HepG2 (cell line): ENCODE data around the gene TNXB. TPM values are rescaled to one million over a fixed set of nuclear protein-coding genes. Genes with fewer than 3 reads are reported as not detected.

ENCODE experiments used
- ASH2L ChIP-seq: fragments of 300-600, 200-600 bp; sonication (generic); IDR thresholded peaks from 2 replicates; pipeline ENCODE4 v1.7.0; 2017; ENCODE audit warnings: low read depth, mild to moderate bottlenecking, moderate library complexity, mixed read lengths, low read length; ENCODE audit not compliant: insufficient read length
- CERS6 ChIP-seq: sonication (generic); formaldehyde crosslinking; IDR thresholded peaks from 2 replicates; pipeline ENCODE4 v1.5.0; 2020; ENCODE audit warnings: missing genetic modification reagents
- DMAP1 ChIP-seq: IDR thresholded peaks from 2 replicates; pipeline ENCODE4 v1.6.1; 2016
- DNMT1 ChIP-seq: sonication (generic); formaldehyde crosslinking; IDR thresholded peaks from 2 replicates; pipeline ENCODE4 v1.5.1; 2020; ENCODE audit warnings: mild to moderate bottlenecking, missing genetic modification reagents
- ETV5 ChIP-seq: IDR thresholded peaks from 2 replicates; pipeline ENCODE4 v1.6.1; 2018; ENCODE audit warnings: missing biosample characterization, missing genetic modification reagents, inconsistent platforms, borderline replicate concordance
- HDAC1 ChIP-seq: sonication (generic); formaldehyde crosslinking; IDR thresholded peaks from 2 replicates; pipeline ENCODE4 v1.5.1; 2020; ENCODE audit warnings: mild to moderate bottlenecking, missing genetic modification reagents
- KDM2A ChIP-seq: sonication (generic); formaldehyde crosslinking; IDR thresholded peaks from 2 replicates; pipeline ENCODE4 v1.4.0; 2020; ENCODE audit warnings: low read depth, missing genetic modification reagents, borderline replicate concordance
- MEIS1 ChIP-seq: sonication (generic); formaldehyde crosslinking; IDR thresholded peaks from 2 replicates; pipeline ENCODE4 v1.9.0; 2021; ENCODE audit warnings: mild to moderate bottlenecking, missing genetic modification reagents, moderate library complexity, borderline replicate concordance
- MXI1 ChIP-seq: IDR thresholded peaks from 3 replicates; pipeline ENCODE4 v1.6.1; 2012; ENCODE audit warnings: low read depth, low read length, inconsistent platforms, borderline replicate concordance
- NBN ChIP-seq: fragments of 450-650 bp; conservative IDR thresholded peaks from 2 replicates; pipeline ENCODE4 v1.6.1; 2017
- NFIC ChIP-seq: IDR thresholded peaks from 2 replicates; pipeline ENCODE4 v1.6.1; 2012; ENCODE audit warnings: mild to moderate bottlenecking, low read length, inconsistent platforms
- NPAS2 ChIP-seq: sonication (generic); formaldehyde crosslinking; IDR thresholded peaks from 2 replicates; pipeline ENCODE4 v1.8.0; 2022; ENCODE audit warnings: mild to moderate bottlenecking, missing genetic modification reagents, borderline replicate concordance
- PHF20 ChIP-seq: sonication (generic); formaldehyde crosslinking; IDR thresholded peaks from 2 replicates; pipeline ENCODE4 v1.5.0; 2020; ENCODE audit warnings: mild to moderate bottlenecking, missing genetic modification reagents
- POGZ ChIP-seq: sonication (generic); formaldehyde crosslinking; IDR thresholded peaks from 2 replicates; pipeline ENCODE4 v1.4.0; 2020; ENCODE audit warnings: mild to moderate bottlenecking, missing genetic modification reagents
- POLR2AphosphoS5 ChIP-seq: IDR thresholded peaks from 2 replicates; pipeline ENCODE4 v1.6.1; 2012; ENCODE audit warnings: low read depth, low read length
- REL ChIP-seq: sonication (generic); formaldehyde crosslinking; conservative IDR thresholded peaks from 2 replicates; pipeline ENCODE4 v1.8.0; 2022; ENCODE audit warnings: mild to moderate bottlenecking, missing genetic modification reagents, moderate library complexity
- SIN3B ChIP-seq: fragments of 150-350 bp; IDR thresholded peaks from 2 replicates; pipeline ENCODE4 v1.6.1; 2014; ENCODE audit warnings: low read length
- SP4 ChIP-seq: sonication (generic); formaldehyde crosslinking; IDR thresholded peaks from 2 replicates; pipeline ENCODE4 v1.8.1; 2023; ENCODE audit warnings: mild to moderate bottlenecking, missing genetic modification reagents
- SRSF1 ChIP-seq: fragments of 200-400 bp; formaldehyde crosslinking; optimal IDR thresholded peaks from 2 replicates; pipeline ENCODE3; 2017; ENCODE audit warnings: mild to moderate bottlenecking, low read depth, low read length, moderate library complexity
- ZBTB1 ChIP-seq: sonication (generic); formaldehyde crosslinking; IDR thresholded peaks from 2 replicates; pipeline ENCODE4 v1.4.0; 2020; ENCODE audit warnings: missing genetic modification reagents, borderline replicate concordance
- ZBTB7B ChIP-seq: sonication (generic); formaldehyde crosslinking; IDR thresholded peaks from 2 replicates; pipeline ENCODE4 v1.4.0; 2020; ENCODE audit warnings: missing genetic modification reagents
- ZC3H13 ChIP-seq: sonication (generic); formaldehyde crosslinking; IDR thresholded peaks from 2 replicates; pipeline ENCODE4 v1.8.1; 2023; ENCODE audit warnings: mild to moderate bottlenecking, missing genetic modification reagents, moderate library complexity
- ZMAT3 ChIP-seq: sonication (generic); formaldehyde crosslinking; conservative IDR thresholded peaks from 2 replicates; pipeline ENCODE4 v1.7.0; 2021; ENCODE audit warnings: missing genetic modification reagents
- ZNF232 ChIP-seq: sonication (generic); formaldehyde crosslinking; IDR thresholded peaks from 2 replicates; pipeline ENCODE4 v1.4.0; 2020; ENCODE audit warnings: missing genetic modification reagents, borderline replicate concordance
- ZNF263 ChIP-seq: sonication (generic); formaldehyde crosslinking; IDR thresholded peaks from 2 replicates; pipeline ENCODE4 v1.4.0; 2020; ENCODE audit warnings: missing genetic modification reagents
- ZNF432 ChIP-seq: sonication (generic); formaldehyde crosslinking; IDR thresholded peaks from 2 replicates; pipeline ENCODE4 v1.5.0; 2020; ENCODE audit warnings: missing genetic modification reagents, mild to moderate bottlenecking, borderline replicate concordance
- ZNF543 ChIP-seq: sonication (generic); formaldehyde crosslinking; IDR thresholded peaks from 2 replicates; pipeline ENCODE4 v1.4.0; 2020; ENCODE audit warnings: mild to moderate bottlenecking, missing genetic modification reagents
- ZNF598 ChIP-seq: sonication (generic); formaldehyde crosslinking; IDR thresholded peaks from 2 replicates; pipeline ENCODE4 v1.5.1; 2020; ENCODE audit warnings: mild to moderate bottlenecking, missing genetic modification reagents, borderline replicate concordance
- ZNF709 ChIP-seq: sonication (generic); formaldehyde crosslinking; IDR thresholded peaks from 2 replicates; pipeline ENCODE4 v1.5.0; 2020; ENCODE audit warnings: mild to moderate bottlenecking, missing genetic modification reagents
- ZNF782 ChIP-seq: sonication (generic); formaldehyde crosslinking; IDR thresholded peaks from 2 replicates; pipeline ENCODE4 v1.4.0; 2020; ENCODE audit warnings: missing genetic modification reagents, mild to moderate bottlenecking, borderline replicate concordance
- ZNF790 ChIP-seq: sonication (generic); formaldehyde crosslinking; IDR thresholded peaks from 2 replicates; pipeline ENCODE4 v1.8.0; 2022; ENCODE audit warnings: missing genetic modification reagents, mild to moderate bottlenecking, borderline replicate concordance
- ZSCAN22 ChIP-seq: sonication (generic); formaldehyde crosslinking; IDR thresholded peaks from 2 replicates; pipeline ENCODE4 v1.4.0; 2020; ENCODE audit warnings: mild to moderate bottlenecking, missing genetic modification reagents
- polyA plus RNA-seq, 8 experiments: library from polyadenylated mRNA; depleted of rRNA in 3 of 8; stranded (reverse) in 7 of 8; unstranded in 1 of 8; fragments of >200 nt; fragmentation: Illumina TruSeq in 4 of 8; extraction: Trizol in 4 of 8; gene quantifications; 2 replicates each; pipeline versions ENCODE4 v1.2.1 to v1.2.3, GENCODE V29; 2011 to 2016; ENCODE audit warnings: low read depth in 4 of 8, missing spikeins in 1 of 8, mixed read lengths in 1 of 8; ENCODE audit not compliant: insufficient read depth in 1 of 8
- total RNA-seq, 5 experiments: library from RNA; depleted of rRNA; stranded (reverse); fragments of >200 nt; fragmentation: Illumina TruSeq; extraction: Trizol; gene quantifications; 2 replicates each; pipeline ENCODE4 v1.2.3, GENCODE V29; 2016; ENCODE audit warnings: low read depth in 1 of 5

TNXB gene
- total and polyA plus RNA-seq, 2 of the 13 experiments (the other 11 are each of a cell fraction or from before 2014, with no cell fraction given): 1.6 to 2.7 TPM

- TF ChIP-seq SP4 (peak; percentile 92), KDM2A (CRISPR knock-in tag) (peak; percentile 82; the same call in 1 of the 2 replicates), ZBTB7B (CRISPR knock-in tag) (peak; percentile 66; the same call in 1 of the 2 replicates), HDAC1 (CRISPR knock-in tag) (peak; percentile 84), NFIC (no peak), ZNF543 (CRISPR knock-in tag) (0 out of 2 replicates have a peak, but pooled peaks have one; percentile 58), NPAS2 (no peak), ETV5 (CRISPR knock-in tag) (no peak; the same call in 1 of the 2 replicates), ZNF598 (no peak; the same call in 1 of the 2 replicates), ASH2L (peak; percentile 89), SRSF1 (no peak), ZNF432 (CRISPR knock-in tag) (no peak), REL (CRISPR knock-in tag) (peak; percentile 65; the same call in 1 of the 2 replicates), MEIS1 (CRISPR knock-in tag) (0 out of 2 replicates have a peak, but pooled peaks have one; percentile 57), DNMT1 (CRISPR knock-in tag) (peak; percentile 32), POLR2AphosphoS5 (peak; percentile 70), ZNF790 (CRISPR knock-in tag) (peak; percentile 61; the same call in 1 of the 2 replicates), ZBTB1 (CRISPR knock-in tag) (no peak), CERS6 (CRISPR knock-in tag) (no peak), ZMAT3 (CRISPR knock-in tag) (no peak), POGZ (CRISPR knock-in tag) (peak; percentile 20), ZSCAN22 (CRISPR knock-in tag) (no peak), ZNF232 (no peak), PHF20 (peak; percentile 69), MXI1 (peak; percentile 73; the same call in 1 of the 3 replicates), ZNF709 (CRISPR knock-in tag) (0 out of 2 replicates have a peak, but pooled peaks have one; percentile 57), ZNF782 (CRISPR knock-in tag) (peak; percentile 74; the same call in 1 of the 2 replicates), ZC3H13 (CRISPR knock-in tag) (peak; percentile 85), ZNF263 (CRISPR knock-in tag) (no peak), SIN3B (peak; percentile 84), DMAP1 (CRISPR knock-in tag) (peak; percentile 69; the same call in 1 of the 2 replicates), NBN (no peak)
Measured at GRCh38 chr6:32127717-32128592, 18.8 kb upstream of the TNXB start, which contains the start of gene ATF6B (continued).
